IPS-20b (cell line): ENCODE data around the gene HS3ST5.
"Not testable (repeated sequence)": the region's sequence is repeated elsewhere in the genome, so short reads cannot be mapped to it uniquely, and the experiment has no call there.

Experiments used
- H3K27ac ChIP-seq: one replicate; pipeline ENCODE4 v1.5.1; 2013; ENCODE audit warnings: low read length
- H3K27me3 ChIP-seq: 2 replicates; pipeline ENCODE4 v1.6.1; 2013; ENCODE audit warnings: mild to moderate bottlenecking, low read length, inconsistent platforms; ENCODE audit not compliant: insufficient read depth
- H3K36me3 ChIP-seq: 2 replicates; pipeline ENCODE4 v1.6.1; 2013; ENCODE audit warnings: low read depth, mild to moderate bottlenecking, inconsistent platforms, low read length, moderate library complexity; ENCODE audit not compliant: insufficient read depth
- H3K4me1 ChIP-seq: 2 replicates; pipeline ENCODE4 v1.6.1; 2013; ENCODE audit warnings: mild to moderate bottlenecking, control low read depth, inconsistent platforms, low read length, moderate library complexity; ENCODE audit not compliant: insufficient read depth
- H3K4me3 ChIP-seq: 2 replicates; pipeline ENCODE4 v1.5.1; 2013; ENCODE audit warnings: mild to moderate bottlenecking, low read length, inconsistent platforms
- H3K9ac ChIP-seq: 2 replicates; pipeline ENCODE4 v1.6.1; 2013; ENCODE audit warnings: low read depth, mild to moderate bottlenecking, inconsistent platforms, low read length, moderate library complexity
- H3K9me3 ChIP-seq: 2 replicates; pipeline ENCODE4 v1.6.1; 2013; ENCODE audit warnings: mild to moderate bottlenecking, low read depth, low read length, inconsistent platforms; ENCODE audit not compliant: insufficient read depth

HS3ST5 gene

GRCh38 chr6:114053791-114054190 lies 289.0 kb downstream of the HS3ST5 start:
- Histone ChIP-seq H3K4me3 (no peak overlapping the region), H3K9me3 (no peaks in the 10 kb centered on the region), H3K4me1 (peaks cover 4% of the 10 kb centered on the region; the same call in 1 of the 2 replicates), H3K9ac (no peak overlapping the region), H3K27ac (no peak overlapping the region), H3K27me3 (no peaks in the 10 kb centered on the region), H3K36me3 (no peaks in the 10 kb centered on the region)

GRCh38 chr6:114052141-114052540 lies 290.7 kb downstream of the HS3ST5 start:
- Histone ChIP-seq H3K27me3 (no peaks in the 10 kb centered on the region), H3K27ac (no peak overlapping the region), H3K4me1 (peaks cover 4% of the 10 kb centered on the region; the same call in 1 of the 2 replicates), H3K36me3 (no peaks in the 10 kb centered on the region), H3K4me3 (no peak overlapping the region), H3K9ac (no peak overlapping the region), H3K9me3 (peaks cover 4% of the 10 kb centered on the region; the same call in 1 of the 2 replicates)

- Histone ChIP-seq H3K4me3 (no peak overlapping the region), H3K9ac (no peak overlapping the region), H3K27ac (no peak overlapping the region), H3K27me3 (no peaks in the 10 kb centered on the region), H3K36me3 (no peaks in the 10 kb centered on the region), H3K9me3 (peaks cover 4% of the 10 kb centered on the region; the same call in 1 of the 2 replicates), H3K4me1 (peaks cover 4% of the 10 kb centered on the region; the same call in 1 of the 2 replicates)
Measured at GRCh38 chr6:114051031-114051430, 291.8 kb downstream of the HS3ST5 start.

- H3K9ac ChIP-seq = no peak overlapping the region
- H3K27ac ChIP-seq = no peak overlapping the region
- H3K27me3 ChIP-seq = no peaks in the 10 kb centered on the region
- H3K4me1 ChIP-seq = peaks cover 2% of the 10 kb centered on the region; the same call in 1 of the 2 replicates
- peaks cover 4% of the 10 kb centered on the region; the same call in 1 of the 2 replicates for H3K9me3 ChIP-seq
- H3K36me3 ChIP-seq = no peaks in the 10 kb centered on the region
- no peak overlapping the region for H3K4me3 ChIP-seq
Measured at GRCh38 chr6:114049367-114049966, 293.4 kb downstream of the HS3ST5 start.

- H3K4me3 ChIP-seq = not testable (repeated sequence)
Measured at GRCh38 chr6:114044566-114044965, 298.3 kb downstream of the HS3ST5 start.

GRCh38 chr6:114042267-114043016 lies 300.4 kb downstream of the HS3ST5 start:
- Histone ChIP-seq H3K36me3 (no peaks in the 10 kb centered on the region), H3K9ac (no peak overlapping the region), H3K27ac (no peak overlapping the region), H3K27me3 (no peaks in the 10 kb centered on the region), H3K4me1 (0 out of 2 replicates have a peak, but pooled peaks cover 5% of the 10 kb centered on the region), H3K4me3 (no peak overlapping the region), H3K9me3 (no peaks in the 10 kb centered on the region)

More at GRCh38 chr6:114044566-114044965, 298.3 kb downstream of the HS3ST5 start:
- not testable (repeated sequence) for H3K9ac ChIP-seq, H3K4me1 ChIP-seq, H3K36me3 ChIP-seq, H3K9me3 ChIP-seq, H3K27me3 ChIP-seq, H3K27ac ChIP-seq

GRCh38 chr6:114040871-114041270 lies 302.0 kb downstream of the HS3ST5 start:
- no peaks in the 10 kb centered on the region for H3K9me3 ChIP-seq
- H3K27me3 ChIP-seq = no peaks in the 10 kb centered on the region
- no peak overlapping the region for H3K4me3 ChIP-seq
- H3K4me1 ChIP-seq = 0 out of 2 replicates have a peak, but pooled peaks cover 5% of the 10 kb centered on the region
- no peaks in the 10 kb centered on the region for H3K36me3 ChIP-seq
- no peak overlapping the region for H3K27ac ChIP-seq
- no peak overlapping the region for H3K9ac ChIP-seq

GRCh38 chr6:114039841-114040240 lies 303.0 kb downstream of the HS3ST5 start:
- Histone ChIP-seq H3K4me3 (no peak overlapping the region), H3K27ac (no peak overlapping the region), H3K4me1 (0 out of 2 replicates have a peak, but pooled peaks cover 5% of the 10 kb centered on the region), H3K9me3 (no peaks in the 10 kb centered on the region), H3K27me3 (no peaks in the 10 kb centered on the region), H3K36me3 (no peaks in the 10 kb centered on the region), H3K9ac (no peak overlapping the region)

- no peak overlapping the region for H3K27ac ChIP-seq
- H3K27me3 ChIP-seq = no peaks in the 10 kb centered on the region
- H3K36me3 ChIP-seq = no peaks in the 10 kb centered on the region
- H3K4me1 ChIP-seq = no peaks in the 10 kb centered on the region
- H3K9me3 ChIP-seq = no peaks in the 10 kb centered on the region
- no peak overlapping the region for H3K9ac ChIP-seq
- no peak overlapping the region for H3K4me3 ChIP-seq
Measured at GRCh38 chr6:114033606-114034005, 309.2 kb downstream of the HS3ST5 start.

- Histone ChIP-seq H3K9ac (no peak overlapping the region), H3K4me3 (no peak overlapping the region), H3K36me3 (no peaks in the 10 kb centered on the region), H3K4me1 (no peaks in the 10 kb centered on the region), H3K27ac (no peak overlapping the region), H3K9me3 (no peaks in the 10 kb centered on the region), H3K27me3 (no peaks in the 10 kb centered on the region)
Measured at GRCh38 chr6:114032721-114033120, 310.1 kb downstream of the HS3ST5 start.

GRCh38 chr6:114030767-114031166 lies 312.1 kb downstream of the HS3ST5 start:
- Histone ChIP-seq H3K9ac (no peak overlapping the region), H3K27ac (no peak overlapping the region), H3K36me3 (no peaks in the 10 kb centered on the region), H3K27me3 (no peaks in the 10 kb centered on the region), H3K4me3 (no peak overlapping the region), H3K9me3 (no peaks in the 10 kb centered on the region), H3K4me1 (no peaks in the 10 kb centered on the region)

- no peak overlapping the region for H3K27ac ChIP-seq
- no peak overlapping the region for H3K4me3 ChIP-seq
- H3K27me3 ChIP-seq = no peaks in the 10 kb centered on the region
- no peaks in the 10 kb centered on the region for H3K36me3 ChIP-seq
- H3K9me3 ChIP-seq = no peaks in the 10 kb centered on the region
- H3K9ac ChIP-seq = no peak overlapping the region
- no peaks in the 10 kb centered on the region for H3K4me1 ChIP-seq
Measured at GRCh38 chr6:114024746-114025145, 318.1 kb downstream of the HS3ST5 start.
